Raji (cell line): ENCODE measurements around the gene WEE2.

Source experiments
- POLR2A ChIP-seq: IDR thresholded peaks from 2 replicates; pipeline ENCODE4 v1.6.1; 2011; ENCODE audit warnings: low read depth, low read length, control low read depth; ENCODE audit not compliant: insufficient read depth

WEE2 gene

GRCh38 chr7:141708351-141708750 lies at the start of gene WEE2:
TSS of gene WEE2 (plus strand) at chr7:141708353. CDS start at chr7:141708759, 406 bp downstream.
- TF ChIP-seq POLR2A: no peak

- no peak for TF ChIP-seq POLR2A
Measured at GRCh38 chr7:141659501-141659900, 48.7 kb upstream of the WEE2 start.

- TF ChIP-seq POLR2A: no peak
Measured at GRCh38 chr7:141660259-141660658, 47.9 kb upstream of the WEE2 start.

GRCh38 chr7:141663081-141663849 lies 44.9 kb upstream of the WEE2 start:
- TF ChIP-seq POLR2A: no peak

GRCh38 chr7:141664450-141664849 lies 43.7 kb upstream of the WEE2 start:
- no peak for TF ChIP-seq POLR2A

GRCh38 chr7:141665208-141666035 lies 42.7 kb upstream of the WEE2 start:
- TF ChIP-seq POLR2A: no peak

GRCh38 chr7:141666071-141666470 lies 42.1 kb upstream of the WEE2 start:
- no peak for TF ChIP-seq POLR2A

- TF ChIP-seq POLR2A: no peak
Measured at GRCh38 chr7:141668853-141669252, 39.3 kb upstream of the WEE2 start.

- no peak for TF ChIP-seq POLR2A
Measured at GRCh38 chr7:141671705-141672496, 36.3 kb upstream of the WEE2 start.

- TF ChIP-seq POLR2A: no peak
Measured at GRCh38 chr7:141673346-141673745, 34.8 kb upstream of the WEE2 start.

- no peak for TF ChIP-seq POLR2A
Measured at GRCh38 chr7:141674171-141674671, 33.9 kb upstream of the WEE2 start.

GRCh38 chr7:141674702-141675101 lies 33.5 kb upstream of the WEE2 start:
- TF ChIP-seq POLR2A: no peak

- TF ChIP-seq POLR2A: no peak
Measured at GRCh38 chr7:141675436-141676215, 32.5 kb upstream of the WEE2 start.

GRCh38 chr7:141676618-141677017 lies 31.5 kb upstream of the WEE2 start:
- TF ChIP-seq POLR2A: no peak
